Sigmoid colon (tissue), 4 donors: Measurements from ENCODE around the gene ANKHD1.

Source experiments
- CTCF ChIP-seq, 4 experiments: fragments of 450-650 bp in 3 of 4; fragments of 200-600 bp in 1 of 4; IDR thresholded peaks; one replicate each; pipeline ENCODE4 v1.5.1; 2016 to 2019; ENCODE audit warnings: antibody characterized with exemption in 4 of 4, mild to moderate bottlenecking in 3 of 4, moderate library complexity in 2 of 4
- EP300 ChIP-seq, 4 donors: sonication (generic); formaldehyde crosslinking; IDR thresholded peaks; one replicate each; pipeline ENCODE4 v1.6.1; 2017; ENCODE audit warnings: antibody characterized with exemption in 4 of 4
- POLR2A ChIP-seq, 2 donors: fragments of 450-650 bp; IDR thresholded peaks; one replicate each; pipeline ENCODE4 v1.6.1; 2016; ENCODE audit warnings: antibody characterized with exemption in 2 of 2, mild to moderate bottlenecking in 2 of 2, moderate library complexity in 2 of 2

- TF ChIP-seq CTCF (IDR thresholded peaks at IDR 0.05) (no peak), POLR2A (IDR thresholded peaks at IDR 0.05) (no peak), EP300 (IDR thresholded peaks at IDR 0.05) (no peak)
Observed at GRCh38 chr5:140480310-140481014, 78.8 kb downstream of the ANKHD1 start.
